Stimulated activated effector memory CD8-positive, alpha-beta T cell treated with anti-CD3 and anti-CD28 coated beads, Interleukin-12 subunit alpha, Interleukin-12 subunit beta, amount 100 ng/mL, for 72 hours (primary cell): ENCODE results near the gene THEMIS.

Source experiments
- ATAC-seq: fragments of 150-1000 bp; cut with Tn5 transposase; 2 replicates; pipeline ENCODE4 v1.10.0; 2021
- DNase-seq, 2 donors: peaks; one replicate each; pipeline ENCODE4 v3.0.0; 2021 to 2022; ENCODE audit warnings: low spot score in 2 of 2
- H3K27ac Mint-ChIP-seq: one replicate; pipeline ENCODE4 v1.8.0; 2022; ENCODE audit warnings: mild to moderate bottlenecking, mixed read lengths
- H3K36me3 Mint-ChIP-seq: one replicate; pipeline ENCODE4 v1.8.0; 2022; ENCODE audit warnings: mild to moderate bottlenecking, mixed read lengths
- H3K4me1 Mint-ChIP-seq: one replicate; pipeline ENCODE4 v1.8.0; 2022; ENCODE audit warnings: mixed read lengths
- H3K4me3 Mint-ChIP-seq: one replicate; pipeline ENCODE4 v1.8.0; 2022; ENCODE audit warnings: mild to moderate bottlenecking, mixed read lengths
- H3K9me3 Mint-ChIP-seq: one replicate; pipeline ENCODE4 v1.8.0; 2022; ENCODE audit warnings: mixed read lengths

The THEMIS gene

GRCh38 chr6:127768745-127769144, 132.1 kb downstream of the THEMIS start:
- H3K4me3 Mint-ChIP-seq: no peak overlapping the region
- DNase-seq: no peak
- H3K4me1 Mint-ChIP-seq: peaks cover 13% of the 10 kb centered on the region
- H3K36me3 Mint-ChIP-seq: peaks cover 7% of the 10 kb centered on the region
- no peak overlapping the region for H3K27ac Mint-ChIP-seq
- no peaks in the 10 kb centered on the region for H3K9me3 Mint-ChIP-seq
- ATAC-seq: no peak

- DNase-seq (no peak), ATAC-seq (no peak)
- H3K4me3 Mint-ChIP-seq: no peak overlapping the region
- H3K36me3 Mint-ChIP-seq: peaks cover 7% of the 10 kb centered on the region
- H3K27ac Mint-ChIP-seq: no peak overlapping the region
- no peaks in the 10 kb centered on the region for H3K9me3 Mint-ChIP-seq
- peaks cover 13% of the 10 kb centered on the region for H3K4me1 Mint-ChIP-seq
Observed at GRCh38 chr6:127768223-127768622, 132.6 kb downstream of the THEMIS start.

DNA sequence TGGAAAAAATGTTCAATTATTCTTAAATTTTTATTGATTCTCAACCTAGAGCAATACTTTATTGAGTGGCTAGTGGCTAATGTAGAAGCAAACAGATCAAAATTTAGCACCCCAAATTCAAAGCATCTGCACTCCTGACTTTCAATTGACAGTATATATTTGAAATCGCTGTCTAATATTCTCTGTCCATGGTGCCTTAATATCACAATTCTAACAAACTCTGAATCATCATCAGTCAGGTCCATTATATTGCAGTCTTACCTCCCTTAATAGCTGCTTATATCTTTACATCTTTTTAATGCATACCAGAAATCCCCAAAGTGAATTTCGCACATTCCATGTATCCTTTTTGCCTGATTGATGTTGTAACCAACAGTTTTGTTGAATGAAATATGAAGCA, 134.9 kb downstream of the THEMIS start:
- Mint-ChIP-seq H3K36me3 (no peaks in the 10 kb centered on the region), H3K4me1 (peaks cover 31% of the 10 kb centered on the region), H3K4me3 (no peak overlapping the region), H3K27ac (no peak overlapping the region), H3K9me3 (no peaks in the 10 kb centered on the region)
- DNase-seq (no peak), ATAC-seq (no peak)

GRCh38 chr6:127762284-127762683, 138.6 kb downstream of the THEMIS start:
- no peak overlapping the region for H3K4me3 Mint-ChIP-seq

DNA sequence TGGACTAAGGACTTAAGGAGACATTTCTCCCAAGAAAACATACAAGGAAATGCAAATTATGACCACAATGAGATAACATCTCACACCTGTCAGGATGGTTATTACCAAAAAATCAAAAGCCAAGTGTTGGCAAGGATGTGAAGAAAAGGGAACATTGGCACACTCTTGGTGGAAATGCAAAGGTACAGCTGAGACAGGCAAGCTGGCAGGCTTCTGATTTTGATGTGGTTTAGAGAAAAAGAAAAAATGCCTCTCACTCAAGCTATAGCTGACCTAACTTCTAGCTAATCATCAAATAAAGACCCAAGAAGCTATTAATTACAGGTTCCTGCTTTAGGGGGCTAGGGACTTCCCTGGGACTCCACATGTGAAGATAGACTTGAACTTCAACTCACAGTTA, 139.8 kb downstream of the THEMIS start:
- Mint-ChIP-seq H3K4me1 (peaks cover 18% of the 10 kb centered on the region), H3K36me3 (peaks cover 11% of the 10 kb centered on the region), H3K4me3 (no peak overlapping the region), H3K9me3 (no peaks in the 10 kb centered on the region), H3K27ac (no peak overlapping the region)
- ATAC-seq (no peak), DNase-seq (no peak)

More at GRCh38 chr6:127762284-127762683, 138.6 kb downstream of the THEMIS start:
- peak; percentile 73 for ATAC-seq
- Mint-ChIP-seq H3K4me1 (peaks cover 18% of the 10 kb centered on the region), H3K9me3 (no peaks in the 10 kb centered on the region), H3K36me3 (peaks cover 11% of the 10 kb centered on the region), H3K27ac (no peak overlapping the region)
- no peak for DNase-seq

DNA sequence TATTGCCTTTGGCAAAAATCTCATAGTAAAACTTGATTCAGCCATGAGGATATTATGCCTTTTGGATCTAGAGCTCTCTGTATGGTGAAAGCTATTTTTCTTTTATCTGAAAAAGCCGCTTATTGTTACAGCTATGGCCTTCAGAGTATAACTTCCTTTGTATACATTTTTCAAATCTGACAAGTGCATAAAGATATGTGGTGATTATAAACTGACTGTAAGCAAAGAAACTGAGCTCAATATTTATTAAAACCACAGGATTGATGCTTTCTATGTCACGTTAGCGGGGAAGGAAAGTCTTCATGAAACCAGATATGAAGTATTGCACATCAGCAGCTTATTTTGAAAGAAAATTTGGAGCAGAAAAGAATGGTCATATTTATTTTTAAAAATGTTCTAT, 151.8 kb downstream of the THEMIS start:
- no peak for DNase-seq
- Mint-ChIP-seq H3K4me3 (no peak overlapping the region), H3K4me1 (peaks cover 24% of the 10 kb centered on the region), H3K9me3 (no peaks in the 10 kb centered on the region), H3K27ac (peak overlapping the region; percentile 23), H3K36me3 (no peaks in the 10 kb centered on the region)
- no peak for ATAC-seq

DNA sequence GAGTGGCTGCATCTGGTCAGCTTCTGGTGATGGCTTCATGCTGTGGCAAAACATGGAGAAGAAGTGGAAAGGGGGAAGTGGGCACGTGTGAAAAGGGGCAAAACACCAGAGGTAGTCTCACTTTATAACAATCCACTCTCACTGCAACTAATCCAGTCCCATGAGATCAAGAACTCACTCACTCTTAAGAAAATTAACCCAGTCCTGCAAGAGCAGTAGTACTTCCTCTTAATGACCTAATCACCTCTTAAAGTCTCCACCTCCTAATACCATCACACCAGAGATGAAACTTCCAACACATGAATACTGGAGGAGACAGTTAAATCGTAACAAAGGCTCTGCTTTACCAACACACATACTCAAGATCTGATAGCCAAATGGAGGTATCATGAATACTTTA, 152.6 kb downstream of the THEMIS start:
- Mint-ChIP-seq H3K9me3 (no peaks in the 10 kb centered on the region), H3K27ac (peak overlapping the region; percentile 79), H3K4me1 (peaks cover 24% of the 10 kb centered on the region), H3K36me3 (no peaks in the 10 kb centered on the region), H3K4me3 (peak overlapping the region; percentile 48)
- peak; percentile 70 for ATAC-seq
- no peak for DNase-seq

- Mint-ChIP-seq H3K36me3 (peaks cover 21% of the 10 kb centered on the region), H3K4me3 (no peak overlapping the region), H3K27ac (no peak overlapping the region), H3K4me1 (peaks cover 18% of the 10 kb centered on the region), H3K9me3 (no peaks in the 10 kb centered on the region)
- no peak for DNase-seq
- ATAC-seq: no peak
Observed at GRCh38 chr6:127738423-127738822, 162.4 kb downstream of the THEMIS start.

DNA sequence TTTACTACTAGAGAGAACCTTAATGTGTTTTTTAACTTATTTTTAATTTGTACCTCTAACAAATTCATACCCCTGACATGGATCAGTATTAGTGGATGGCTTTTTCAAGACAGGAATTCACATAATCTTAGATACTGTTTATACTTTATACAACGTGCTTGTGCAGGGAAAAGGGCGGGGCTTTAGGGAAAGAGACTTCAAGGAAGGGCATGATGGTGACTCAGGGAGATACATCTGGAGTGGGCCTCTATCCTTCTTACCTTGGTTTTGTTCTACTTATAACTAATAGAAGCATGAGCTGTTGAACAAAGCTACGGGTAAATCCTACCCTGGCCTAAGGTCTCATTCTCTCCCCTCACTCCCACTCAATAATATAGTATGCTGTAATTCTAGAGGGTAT, 163.1 kb downstream of the THEMIS start:
- no peak for ATAC-seq
- Mint-ChIP-seq H3K4me3 (no peak overlapping the region), H3K4me1 (peaks cover 21% of the 10 kb centered on the region), H3K9me3 (no peaks in the 10 kb centered on the region), H3K36me3 (peaks cover 21% of the 10 kb centered on the region), H3K27ac (no peak overlapping the region)
- DNase-seq: no peak

DNA sequence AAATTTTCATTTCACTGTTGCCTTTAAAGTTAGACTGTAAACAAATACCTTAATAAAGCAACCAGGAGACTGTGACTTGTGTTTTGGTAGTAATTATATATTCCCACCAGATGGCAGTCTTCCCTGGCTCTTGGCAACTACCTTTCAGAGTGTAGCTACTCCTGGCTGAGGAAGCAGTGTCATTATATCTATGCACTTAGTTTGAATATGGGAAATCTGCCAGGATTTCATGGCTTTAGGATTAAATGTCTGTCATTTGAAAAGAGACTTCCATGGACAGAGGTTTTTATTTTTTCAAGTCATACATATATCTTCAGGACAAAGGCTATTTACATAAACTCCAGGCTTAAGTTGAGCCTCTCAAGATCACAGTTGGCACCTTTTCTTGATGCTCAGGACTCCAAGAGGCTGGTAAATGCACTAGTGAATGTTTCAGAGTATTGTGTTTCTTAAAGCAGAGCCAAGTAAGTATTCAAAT, 163.8 kb downstream of the THEMIS start:
- H3K4me3 Mint-ChIP-seq: no peak overlapping the region
- H3K9me3 Mint-ChIP-seq: no peaks in the 10 kb centered on the region
- peak; percentile 86 for ATAC-seq
- H3K27ac Mint-ChIP-seq: no peak overlapping the region
- peak in 1 of 2 donors; percentile 10 for DNase-seq
- H3K36me3 Mint-ChIP-seq: peaks cover 21% of the 10 kb centered on the region
- peaks cover 26% of the 10 kb centered on the region for H3K4me1 Mint-ChIP-seq

- Mint-ChIP-seq H3K27ac (no peak overlapping the region), H3K4me3 (no peak overlapping the region), H3K4me1 (peaks cover 29% of the 10 kb centered on the region), H3K9me3 (no peaks in the 10 kb centered on the region), H3K36me3 (peaks cover 27% of the 10 kb centered on the region)
- DNase-seq (no peak), ATAC-seq (no peak)
Observed at GRCh38 chr6:127732927-127733326, 167.9 kb downstream of the THEMIS start.

- H3K4me3 Mint-ChIP-seq: no peak overlapping the region
- H3K27ac Mint-ChIP-seq: no peak overlapping the region
- ATAC-seq (no peak), DNase-seq (no peak)
- peaks cover 31% of the 10 kb centered on the region for H3K36me3 Mint-ChIP-seq
- no peaks in the 10 kb centered on the region for H3K9me3 Mint-ChIP-seq
- peaks cover 41% of the 10 kb centered on the region for H3K4me1 Mint-ChIP-seq
Observed at GRCh38 chr6:127727260-127727953, 173.5 kb downstream of the THEMIS start.

DNA sequence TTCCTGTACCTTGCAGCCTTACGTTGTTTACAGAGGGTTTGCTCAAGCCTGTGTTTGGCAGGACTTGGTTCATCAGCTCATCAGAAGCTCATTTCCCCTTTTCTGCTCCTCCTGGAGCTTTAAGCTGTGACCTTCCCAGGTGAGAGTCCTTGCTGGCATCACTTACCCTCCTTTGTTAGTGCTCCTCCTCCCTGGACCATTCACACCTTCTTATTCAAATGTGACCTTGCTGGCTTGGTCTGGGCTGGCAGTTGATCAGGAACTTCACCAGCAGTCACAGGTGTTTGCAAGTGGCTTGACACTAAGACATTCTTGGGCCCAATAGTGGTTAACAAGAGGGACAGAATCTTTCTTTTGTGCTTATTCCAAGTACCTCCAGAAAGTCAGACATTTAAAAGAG, 175.0 kb downstream of the THEMIS start:
- no peaks in the 10 kb centered on the region for H3K9me3 Mint-ChIP-seq
- no peak overlapping the region for H3K27ac Mint-ChIP-seq
- DNase-seq: no peak
- H3K4me1 Mint-ChIP-seq: peaks cover 44% of the 10 kb centered on the region
- ATAC-seq: no peak
- H3K4me3 Mint-ChIP-seq: no peak overlapping the region
- H3K36me3 Mint-ChIP-seq: peaks cover 31% of the 10 kb centered on the region

DNA sequence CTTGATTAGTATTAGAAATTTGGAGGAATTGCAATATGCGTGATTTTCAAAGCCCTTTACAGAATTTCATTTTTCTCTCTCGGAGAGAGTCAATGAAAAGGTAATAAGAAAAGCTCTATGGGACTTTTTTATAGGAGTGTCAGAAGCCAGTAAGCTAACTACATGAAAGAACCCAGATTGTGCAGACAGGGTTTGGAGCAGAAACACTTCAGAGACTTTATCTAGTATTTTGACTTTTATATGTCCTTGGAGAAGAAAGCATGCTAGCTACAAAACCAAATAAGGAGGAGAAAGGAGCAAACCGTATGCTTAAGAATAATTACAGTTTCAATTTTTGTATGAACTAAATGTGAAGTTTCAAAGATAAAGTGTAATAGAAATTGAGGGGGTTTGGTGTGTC, 182.2 kb downstream of the THEMIS start:
- Mint-ChIP-seq H3K36me3 (peaks cover 58% of the 10 kb centered on the region), H3K27ac (no peak overlapping the region), H3K9me3 (no peaks in the 10 kb centered on the region), H3K4me1 (peaks cover 17% of the 10 kb centered on the region), H3K4me3 (no peak overlapping the region)
- no peak for ATAC-seq
- no peak for DNase-seq

- DNase-seq (no peak), ATAC-seq (no peak)
- Mint-ChIP-seq H3K36me3 (peaks cover 71% of the 10 kb centered on the region), H3K4me1 (peaks cover 12% of the 10 kb centered on the region), H3K9me3 (no peaks in the 10 kb centered on the region), H3K4me3 (no peak overlapping the region), H3K27ac (no peak overlapping the region)
Observed at GRCh38 chr6:127717384-127717783, 183.5 kb downstream of the THEMIS start.

GRCh38 chr6:127716465-127716864, 184.4 kb downstream of the THEMIS start:
- DNase-seq: no peak
- H3K9me3 Mint-ChIP-seq: no peaks in the 10 kb centered on the region
- H3K4me3 Mint-ChIP-seq: no peak overlapping the region
- H3K4me1 Mint-ChIP-seq: peaks cover 8% of the 10 kb centered on the region
- no peak for ATAC-seq
- no peak overlapping the region for H3K27ac Mint-ChIP-seq
- peaks cover 79% of the 10 kb centered on the region for H3K36me3 Mint-ChIP-seq
